Activated CD4-positive, alpha-beta memory T cell treated with anti-CD3 and anti-CD28 coated beads for 36 hours (primary cell): Measurements from ENCODE around the gene ZNF536. TPM values are rescaled to one million over a fixed set of nuclear protein-coding genes. Genes with fewer than 3 reads are reported as not detected.

Experiments used
- CTCF ChIA-PET: fragments of 350-600 bp; sonication (Branson Sonifier 250); formaldehyde crosslinking; loops from one replicate; lab custom pipeline; 2021; ENCODE audit warnings: antibody characterized with exemption, inconsistent platforms; lab: Charles Lee
- POLR2A ChIA-PET: fragments of 350-600 bp; sonication (Branson Sonifier 250); formaldehyde crosslinking; loops from one replicate; lab custom pipeline; 2021; ENCODE audit warnings: antibody characterized with exemption; lab: Charles Lee
- DNase-seq: peaks from one replicate; pipeline ENCODE4 v3.0.0-alpha.2; 2020
- H3K27ac Mint-ChIP-seq: one replicate; pipeline ENCODE4 v1.8.0; 2021; ENCODE audit warnings: mixed read lengths
- H3K27me3 Mint-ChIP-seq: one replicate; pipeline ENCODE4 v1.8.0; 2021; ENCODE audit warnings: mixed read lengths
- H3K36me3 Mint-ChIP-seq: one replicate; pipeline ENCODE4 v1.8.0; 2021; ENCODE audit warnings: mixed read lengths
- H3K4me1 Mint-ChIP-seq: one replicate; pipeline ENCODE4 v1.8.0; 2021; ENCODE audit warnings: low read depth, mixed read lengths
- H3K4me3 Mint-ChIP-seq: one replicate; pipeline ENCODE4 v1.8.0; 2021; ENCODE audit warnings: mild to moderate bottlenecking, mixed read lengths
- H3K9me3 Mint-ChIP-seq: one replicate; pipeline ENCODE4 v1.8.0; 2021; ENCODE audit warnings: mixed read lengths
- intact Hi-C: fragments of 100-400 bp; cut with micrococcal nuclease; formaldehyde crosslinking; loops from one replicate; pipeline ENCODE4 v1.15.1; 2023
- total RNA-seq, 2 experiments: library from RNA; stranded (reverse); gene quantifications; one replicate each; pipeline ENCODE4 v1.2.3, GENCODE V29; 2021

The ZNF536 gene
- not detected for total RNA-seq

DNA sequence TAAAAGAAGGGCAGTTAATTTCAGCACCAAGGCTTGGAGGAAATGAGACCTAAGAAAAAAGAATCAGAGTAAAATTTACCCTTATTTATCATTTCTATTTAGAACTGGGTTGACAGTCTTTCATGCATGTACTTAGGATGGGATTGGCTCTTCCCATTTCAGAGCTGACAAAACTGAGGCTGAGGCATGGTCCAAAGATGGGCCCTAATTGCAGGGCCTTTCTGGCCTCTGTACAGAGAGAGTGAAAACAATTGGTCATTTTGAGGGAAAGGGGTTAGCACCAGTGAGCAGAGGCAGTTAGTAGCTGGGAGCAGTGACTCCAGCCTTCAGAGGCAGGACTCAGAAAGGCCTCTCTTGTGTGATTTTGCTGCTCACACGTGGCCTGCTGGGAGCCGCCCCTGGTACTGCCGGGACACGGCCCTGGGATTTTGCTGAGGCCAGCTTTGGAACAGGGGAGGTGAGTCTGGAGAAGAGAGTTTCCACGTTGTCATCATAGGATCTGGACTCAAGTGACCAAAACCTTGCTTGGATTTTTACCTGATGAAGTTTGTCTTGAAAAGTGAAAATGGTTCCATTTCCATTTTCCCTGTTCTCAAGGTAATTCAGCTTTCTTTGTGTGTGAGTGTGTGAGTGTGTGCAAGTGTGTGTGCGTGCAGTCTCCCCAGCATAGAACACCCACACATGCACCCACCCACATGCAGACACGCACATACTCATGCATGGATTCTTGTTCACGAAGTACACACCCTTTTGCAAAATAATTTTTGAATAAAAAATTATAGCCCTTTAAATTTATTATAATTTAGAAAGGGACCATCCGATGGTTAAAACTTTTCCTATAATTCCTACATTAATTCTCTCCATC is at the start of gene ZNF536:
TSS of gene ZNF536 (plus strand) at position 425 of the 865 bp plus-strand sequence. CDS start 71,179 bp downstream, outside the sequence.
- POLR2A ChIA-PET, result no interaction called here

DNA sequence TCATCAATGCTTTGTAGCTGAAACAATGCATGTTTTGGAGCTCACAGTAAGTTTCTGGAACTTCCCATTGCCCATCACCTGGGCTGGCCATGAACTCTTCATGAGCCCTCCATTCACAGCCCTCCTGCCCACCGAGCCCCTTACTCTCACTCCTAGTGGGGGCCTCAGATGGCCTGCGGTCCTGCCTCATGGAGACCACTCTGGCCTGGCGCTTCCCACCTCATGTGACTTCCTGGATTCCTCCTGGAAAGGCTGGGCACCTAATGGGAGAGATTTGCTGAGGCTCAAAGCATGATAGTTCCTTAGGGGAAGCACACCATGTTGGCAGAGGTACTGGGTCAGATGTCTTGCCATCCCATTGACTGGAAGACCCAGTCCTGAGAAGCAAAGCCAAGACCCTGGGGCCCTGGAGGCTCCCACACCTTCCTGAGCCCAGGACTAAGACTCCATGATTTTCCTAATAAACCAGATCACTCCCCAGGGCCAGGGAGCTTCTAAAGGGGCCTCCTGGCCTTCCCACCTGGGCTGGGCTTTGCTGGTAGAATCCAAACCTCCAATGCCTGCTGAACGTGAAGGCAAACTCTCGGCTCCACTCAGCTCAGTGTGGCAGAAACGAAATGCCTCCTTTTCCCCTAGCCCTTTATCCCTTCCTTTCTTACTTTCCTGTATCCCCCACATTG is 49.4 kb upstream of the ZNF536 start:
- Mint-ChIP-seq H3K27me3 (no peaks in the 10 kb centered on the region), H3K27ac (no peak overlapping the region), H3K4me1 (no peaks in the 10 kb centered on the region), H3K36me3 (no peaks in the 10 kb centered on the region), H3K9me3 (no peaks in the 10 kb centered on the region), H3K4me3 (no peak overlapping the region)
- CTCF ChIA-PET, result no interaction called here
- POLR2A ChIA-PET, result no interaction called here
- no peak for DNase-seq
- intact Hi-C loops, result no loop called here

More for the DNA sequence above, at the start of gene ZNF536:
- CTCF ChIA-PET, result no interaction called here
- intact Hi-C loops, result no loop called here
- Mint-ChIP-seq H3K4me1 (no peaks in the 10 kb centered on the region), H3K4me3 (no peak within 1 kb of the TSS), H3K9me3 (no peaks in the 10 kb centered on the region), H3K36me3 (no peaks in the 10 kb centered on the region), H3K27ac (no peak within 1 kb of the TSS), H3K27me3 (peaks cover 23% of the 10 kb centered on the region)
- DNase-seq, result no peak

DNA sequence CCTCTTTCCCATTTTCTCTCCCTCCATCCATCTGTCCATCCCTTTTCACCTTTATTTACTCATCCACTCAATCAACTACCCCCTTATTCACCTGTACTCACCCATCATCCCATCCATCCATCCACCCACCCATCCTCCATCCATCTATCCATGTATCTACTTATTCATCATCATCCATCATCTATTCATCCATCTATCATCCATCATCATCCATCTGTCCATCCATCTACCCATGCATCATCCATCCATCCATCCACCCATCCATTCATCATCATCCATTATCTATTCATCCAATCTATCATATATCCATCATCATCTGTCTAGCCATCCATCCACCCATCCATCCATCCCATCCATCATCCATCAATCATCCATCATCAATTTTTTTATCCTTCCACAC is 48.3 kb upstream of the ZNF536 start:
- POLR2A ChIA-PET, result no interaction called here
- no peak overlapping the region for H3K4me3 Mint-ChIP-seq
- DNase-seq, result no peak
- H3K36me3 Mint-ChIP-seq, result no peaks in the 10 kb centered on the region
- no peak overlapping the region for H3K27ac Mint-ChIP-seq
- H3K4me1 Mint-ChIP-seq, result no peaks in the 10 kb centered on the region
- no peaks in the 10 kb centered on the region for H3K27me3 Mint-ChIP-seq
- CTCF ChIA-PET, result no interaction called here
- H3K9me3 Mint-ChIP-seq, result no peaks in the 10 kb centered on the region
- intact Hi-C loops, result no loop called here

DNA sequence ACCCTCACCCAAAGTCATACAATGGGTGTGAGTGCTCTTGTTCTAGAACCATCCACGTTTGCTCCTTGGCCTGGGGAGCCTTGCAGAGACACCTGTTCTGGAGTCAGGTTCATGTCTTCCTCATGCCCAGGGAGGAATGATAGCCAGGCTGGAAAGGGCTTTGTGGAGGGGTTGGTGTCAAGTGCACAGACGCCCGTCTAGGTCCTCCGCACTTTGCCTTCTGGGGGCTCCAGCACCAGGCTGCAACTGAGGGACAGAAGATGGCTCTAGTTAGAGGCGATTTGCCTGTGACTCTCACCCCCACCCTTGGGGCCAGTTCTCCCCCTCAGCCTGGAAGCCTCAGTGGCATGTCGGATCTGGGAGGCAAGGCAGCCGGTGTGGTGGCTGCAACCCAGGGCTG is 47.2 kb upstream of the ZNF536 start:
- no peaks in the 10 kb centered on the region for H3K9me3 Mint-ChIP-seq
- H3K27ac Mint-ChIP-seq, result no peak overlapping the region
- H3K27me3 Mint-ChIP-seq, result no peaks in the 10 kb centered on the region
- ChIA-PET POLR2A (no interaction called here), CTCF (no interaction called here)
- no peak overlapping the region for H3K4me3 Mint-ChIP-seq
- no peaks in the 10 kb centered on the region for H3K36me3 Mint-ChIP-seq
- intact Hi-C loops, result no loop called here
- DNase-seq, result no peak
- no peaks in the 10 kb centered on the region for H3K4me1 Mint-ChIP-seq

DNA sequence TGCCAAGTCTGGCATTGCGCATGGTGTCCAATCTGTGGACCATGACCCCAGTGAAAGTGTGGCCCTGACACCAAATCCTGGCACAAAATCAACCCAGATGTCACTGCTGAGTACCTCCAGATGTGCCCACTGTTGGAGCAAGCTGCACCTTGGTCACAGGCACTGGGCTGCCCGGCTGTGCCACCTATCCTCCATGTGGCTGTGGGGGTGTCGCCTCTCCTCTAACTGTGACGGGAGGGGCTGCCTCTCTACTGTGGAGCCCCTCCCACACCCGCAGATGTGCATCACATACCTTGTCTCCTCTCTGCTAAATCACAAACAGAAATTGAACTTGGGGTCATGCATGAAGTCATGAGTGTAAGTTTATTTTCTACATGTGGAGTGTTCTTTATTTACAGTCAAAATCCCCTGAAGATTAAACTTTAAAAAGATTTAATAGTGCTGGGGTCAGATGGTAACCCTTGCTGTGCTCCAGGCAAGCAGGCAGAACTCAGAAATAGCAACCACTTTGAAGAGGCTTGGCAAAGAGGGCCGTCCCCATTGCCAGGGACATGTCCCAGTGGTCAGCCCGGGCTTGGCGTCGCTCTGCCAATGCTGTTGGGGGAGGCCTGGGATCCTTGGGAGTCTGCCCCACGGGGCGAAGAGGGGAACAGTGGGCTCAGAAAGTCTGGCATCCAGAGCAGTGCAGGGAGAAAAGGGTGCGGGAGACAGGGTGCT is 46.4 kb upstream of the ZNF536 start:
- no peaks in the 10 kb centered on the region for H3K36me3 Mint-ChIP-seq
- ChIA-PET POLR2A (no interaction called here), CTCF (no interaction called here)
- no peaks in the 10 kb centered on the region for H3K27me3 Mint-ChIP-seq
- no peak overlapping the region for H3K4me3 Mint-ChIP-seq
- H3K4me1 Mint-ChIP-seq, result no peaks in the 10 kb centered on the region
- H3K9me3 Mint-ChIP-seq, result no peaks in the 10 kb centered on the region
- intact Hi-C loops, result no loop called here
- no peak for DNase-seq
- H3K27ac Mint-ChIP-seq, result no peak overlapping the region

DNA sequence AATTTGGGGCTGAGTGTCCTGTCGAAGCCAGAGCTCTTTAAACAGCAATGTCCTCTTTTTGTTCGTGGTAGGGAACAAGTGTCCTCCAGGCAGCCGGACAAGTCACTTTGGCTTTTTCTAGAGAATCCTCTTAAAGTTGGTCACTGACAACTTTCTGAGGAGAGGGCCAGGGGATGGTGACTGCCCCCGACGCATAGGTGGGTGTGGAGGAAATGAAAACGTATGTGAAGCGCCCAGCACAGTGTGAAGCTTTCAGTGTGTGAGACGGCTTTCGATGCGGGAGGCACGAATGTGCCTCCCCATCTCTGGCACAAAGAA is 45.8 kb upstream of the ZNF536 start:
- no peaks in the 10 kb centered on the region for H3K9me3 Mint-ChIP-seq
- H3K4me1 Mint-ChIP-seq, result no peaks in the 10 kb centered on the region
- H3K4me3 Mint-ChIP-seq, result no peak overlapping the region
- intact Hi-C loops, result no loop called here
- H3K36me3 Mint-ChIP-seq, result no peaks in the 10 kb centered on the region
- H3K27me3 Mint-ChIP-seq, result no peaks in the 10 kb centered on the region
- ChIA-PET POLR2A (no interaction called here), CTCF (no interaction called here)
- H3K27ac Mint-ChIP-seq, result no peak overlapping the region
- DNase-seq, result no peak

DNA sequence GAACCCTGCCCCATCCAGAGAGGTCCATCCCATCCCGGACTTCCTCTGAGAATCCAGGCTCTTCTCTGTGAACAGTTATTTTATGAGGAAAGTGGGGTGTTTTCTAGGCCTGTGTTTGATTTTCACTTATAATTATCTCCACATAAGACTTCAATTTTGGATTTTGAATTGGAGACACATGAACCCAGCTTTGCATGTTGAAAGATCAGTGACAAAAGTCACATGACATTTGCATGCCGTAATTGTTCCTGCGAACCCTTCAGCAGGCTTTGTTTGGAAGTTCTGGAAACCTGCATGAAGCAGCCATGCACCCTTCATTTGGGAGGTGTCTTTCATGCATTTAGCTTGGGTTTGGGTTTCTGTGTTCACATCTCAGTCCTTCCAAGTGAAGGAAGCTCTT is 44.9 kb upstream of the ZNF536 start:
- Mint-ChIP-seq H3K9me3 (no peaks in the 10 kb centered on the region), H3K4me3 (no peak overlapping the region), H3K36me3 (no peaks in the 10 kb centered on the region), H3K4me1 (no peaks in the 10 kb centered on the region), H3K27ac (no peak overlapping the region), H3K27me3 (no peaks in the 10 kb centered on the region)
- POLR2A ChIA-PET, result no interaction called here
- CTCF ChIA-PET, result no interaction called here
- DNase-seq, result no peak
- intact Hi-C loops, result no loop called here

DNA sequence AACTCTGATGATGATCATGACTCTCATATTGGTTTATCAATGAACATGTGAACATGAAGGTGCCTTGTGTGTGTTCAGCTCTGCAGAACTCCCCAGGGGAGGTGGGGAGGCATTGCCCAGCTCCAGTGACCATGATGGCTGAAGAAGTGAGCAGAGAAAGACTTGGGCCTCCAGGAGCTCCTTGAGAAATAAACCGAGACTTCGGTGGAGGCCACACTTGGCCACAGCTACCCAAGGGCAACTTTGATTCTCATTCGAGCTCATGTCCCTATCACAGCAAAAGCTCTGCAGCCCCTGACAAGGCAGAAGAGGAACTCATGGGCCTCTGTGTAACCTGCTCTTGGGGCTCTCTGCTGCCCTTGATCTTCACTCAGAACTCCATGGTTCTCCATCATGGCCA is 44.1 kb upstream of the ZNF536 start:
- Mint-ChIP-seq H3K4me1 (no peaks in the 10 kb centered on the region), H3K9me3 (no peaks in the 10 kb centered on the region), H3K4me3 (no peak overlapping the region), H3K27me3 (no peaks in the 10 kb centered on the region), H3K36me3 (no peaks in the 10 kb centered on the region), H3K27ac (no peak overlapping the region)
- intact Hi-C loops, result no loop called here
- ChIA-PET POLR2A (no interaction called here), CTCF (no interaction called here)
- no peak for DNase-seq

DNA sequence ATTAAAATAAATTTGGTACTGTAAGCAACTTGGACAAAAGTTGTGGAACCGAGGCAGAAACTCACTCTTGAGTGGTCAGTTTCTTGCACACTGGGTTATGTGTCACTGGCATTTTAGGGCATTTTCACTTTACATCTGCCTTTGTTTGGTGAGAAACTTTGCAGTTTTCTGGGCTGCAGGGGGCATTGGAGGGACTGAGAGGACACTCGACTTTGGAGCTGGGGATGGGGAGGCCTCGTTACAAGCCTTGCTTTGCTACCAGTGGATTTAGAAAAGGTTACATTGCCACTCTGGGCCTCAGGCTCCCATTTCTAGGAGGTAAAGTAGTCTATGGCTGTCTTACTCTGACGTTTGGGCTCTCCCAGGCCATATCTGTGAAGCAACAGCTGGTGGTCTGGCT is 41.9 kb upstream of the ZNF536 start:
- no peaks in the 10 kb centered on the region for H3K36me3 Mint-ChIP-seq
- no peaks in the 10 kb centered on the region for H3K27me3 Mint-ChIP-seq
- no peaks in the 10 kb centered on the region for H3K9me3 Mint-ChIP-seq
- H3K4me1 Mint-ChIP-seq, result no peaks in the 10 kb centered on the region
- no peak overlapping the region for H3K4me3 Mint-ChIP-seq
- no peak for DNase-seq
- POLR2A ChIA-PET, result no interaction called here
- intact Hi-C loops, result no loop called here
- CTCF ChIA-PET, result no interaction called here
- H3K27ac Mint-ChIP-seq, result no peak overlapping the region

DNA sequence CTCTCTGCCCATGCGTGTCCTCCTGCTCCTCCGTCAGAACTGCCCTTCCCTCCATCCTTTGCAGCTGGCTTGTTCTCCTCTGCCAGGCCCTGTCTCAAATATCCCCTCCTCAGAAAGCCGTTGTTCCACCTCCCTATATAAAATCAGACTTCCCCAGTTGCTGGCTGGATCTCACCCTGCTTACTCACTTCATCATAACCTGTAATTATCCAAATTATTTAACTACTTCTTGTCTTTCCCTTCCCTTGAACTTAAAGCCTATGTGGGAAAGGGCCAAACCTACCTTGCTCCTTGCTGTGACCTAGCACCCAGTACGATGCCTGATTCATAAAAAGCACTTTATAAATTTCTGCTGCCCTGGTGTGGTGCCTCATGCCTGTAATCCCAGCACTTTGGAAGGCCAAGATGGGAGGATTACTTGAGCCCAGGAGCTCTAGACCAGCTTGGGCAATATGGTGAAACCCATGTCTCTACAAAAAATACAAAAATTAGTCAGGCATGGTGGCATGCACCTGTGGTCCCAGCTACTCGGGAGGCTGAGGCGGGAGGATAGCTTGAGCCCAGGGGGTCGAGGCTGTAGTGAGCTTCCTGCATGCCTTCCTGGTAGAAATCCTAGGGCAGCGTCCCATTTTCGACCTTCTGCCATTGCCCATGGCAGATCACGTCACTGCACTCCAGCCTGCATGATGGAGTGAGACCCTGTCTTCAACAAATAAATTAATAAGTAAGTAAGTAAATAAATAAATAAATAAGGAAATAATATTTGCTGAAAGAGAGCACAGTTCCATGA is 39.5 kb upstream of the ZNF536 start:
- DNase-seq, result no peak
- Mint-ChIP-seq H3K36me3 (no peaks in the 10 kb centered on the region), H3K4me1 (no peaks in the 10 kb centered on the region), H3K27ac (no peak overlapping the region), H3K9me3 (no peaks in the 10 kb centered on the region), H3K4me3 (no peak overlapping the region), H3K27me3 (no peaks in the 10 kb centered on the region)
- CTCF ChIA-PET, result no interaction called here
- POLR2A ChIA-PET, result no interaction called here
- intact Hi-C loops, result no loop called here

DNA sequence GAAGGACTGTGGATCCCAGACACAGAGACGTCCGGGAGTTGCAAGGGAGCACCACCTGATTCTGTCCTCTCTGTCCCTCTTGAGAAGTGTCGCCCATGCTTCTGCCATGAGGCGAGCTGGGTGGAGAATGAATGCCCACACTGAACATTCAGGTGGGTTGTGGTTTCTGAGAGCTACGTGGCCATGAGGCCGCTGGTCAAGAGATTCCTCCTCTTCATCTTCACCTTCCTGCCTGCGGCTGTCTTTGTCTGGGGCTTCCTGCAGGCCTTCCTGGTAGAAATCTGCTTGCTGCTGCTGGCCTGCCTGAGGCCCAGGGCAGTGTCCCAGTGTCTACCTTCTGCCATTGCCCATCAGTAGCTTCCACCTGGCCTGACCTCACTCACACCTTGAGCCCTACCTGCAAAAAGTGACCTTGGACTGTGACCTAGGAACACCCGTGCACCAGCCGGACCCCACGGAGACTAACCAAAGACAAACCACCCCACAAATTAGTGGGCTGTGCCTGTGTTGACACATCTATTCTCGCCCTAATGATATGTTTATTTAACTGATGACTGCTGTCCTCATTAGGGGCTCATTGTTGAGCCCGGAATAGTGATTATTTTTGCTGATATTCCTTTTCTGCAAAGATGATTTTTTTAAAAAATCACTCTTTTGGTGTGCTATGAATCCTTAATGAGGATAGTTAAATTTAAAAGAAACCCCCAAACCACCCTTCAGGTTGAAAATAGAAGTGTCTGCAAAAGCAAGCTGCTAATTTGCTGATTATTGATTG is 38.7 kb upstream of the ZNF536 start:
- DNase-seq, result no peak
- POLR2A ChIA-PET, result no interaction called here
- H3K27ac Mint-ChIP-seq, result no peak overlapping the region
- no peaks in the 10 kb centered on the region for H3K4me1 Mint-ChIP-seq
- H3K9me3 Mint-ChIP-seq, result no peaks in the 10 kb centered on the region
- H3K36me3 Mint-ChIP-seq, result no peaks in the 10 kb centered on the region
- H3K27me3 Mint-ChIP-seq, result no peaks in the 10 kb centered on the region
- no peak overlapping the region for H3K4me3 Mint-ChIP-seq
- CTCF ChIA-PET, result interaction anchor here (0.6 kb wide), 1 partner anchor 14 kb away, joined by 3 read pairs; no protein-coding TSS in a partner anchor
- intact Hi-C loops, result no loop called here
